NCI-H82 treated with DMSO at 0.1 percent for 48 hours (cell line): ENCODE data around the gene HEXD.

ENCODE experiments used
- DNase-seq: peaks from one replicate; lab custom pipeline; 2025; ENCODE audit not compliant: unreplicated experiment; lab: John Stamatoyannopoulos, UW

Gene HEXD

DNA sequence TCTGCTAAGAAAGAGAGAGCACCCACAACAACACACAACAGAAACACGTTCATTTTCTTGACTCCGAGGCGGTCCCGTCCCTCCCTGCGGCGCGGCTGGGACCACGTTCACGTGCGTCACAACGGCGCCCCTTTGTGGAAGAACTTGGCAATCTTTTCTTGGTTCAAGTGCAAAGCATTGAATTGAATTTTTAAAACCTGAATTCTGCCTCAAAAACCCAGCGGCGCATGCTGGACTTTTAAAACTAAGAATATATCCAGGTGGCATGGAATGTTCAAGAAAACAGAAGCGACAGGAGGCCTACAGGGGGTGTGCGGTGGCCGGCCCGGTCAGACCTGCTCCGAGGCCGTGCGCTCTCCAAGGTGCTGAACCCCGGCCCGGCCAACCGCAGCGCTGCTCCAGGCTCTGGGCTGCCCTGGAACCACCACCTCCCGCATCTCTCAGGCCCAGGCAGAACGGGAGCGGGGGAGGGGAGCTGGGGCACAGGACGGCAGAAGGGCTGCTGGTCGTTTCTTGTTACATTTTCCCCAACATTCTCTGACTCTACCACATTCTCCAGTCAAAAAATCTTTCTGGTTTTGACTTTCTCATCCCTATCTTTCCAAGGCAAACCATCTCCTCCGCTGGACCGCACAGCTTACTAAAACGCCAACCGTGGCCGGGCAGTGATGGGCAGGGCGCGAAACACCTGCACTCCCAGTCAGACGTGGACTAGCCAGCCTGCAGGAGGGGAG lies 3.4 kb upstream of the HEXD start:
- no peak for DNase-seq

DNA sequence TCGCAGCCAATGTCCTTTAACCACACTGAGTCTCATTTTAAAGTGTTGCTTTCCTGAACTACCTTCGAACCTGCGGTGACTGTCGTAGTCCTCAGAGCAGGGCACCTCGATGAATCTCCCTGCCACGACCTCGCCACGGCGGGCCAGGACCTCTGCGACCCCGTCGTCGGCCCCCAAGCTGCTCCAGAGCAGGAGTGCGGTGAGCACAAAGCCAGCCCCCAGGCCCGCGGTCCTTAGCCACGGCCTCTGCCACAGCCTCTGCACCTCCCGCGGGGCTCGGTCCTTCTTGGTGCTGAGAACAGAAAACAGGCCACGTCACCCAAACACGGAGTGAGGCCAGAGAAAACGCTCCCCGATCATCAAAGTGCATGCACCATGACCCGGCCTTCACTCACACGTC lies 2.8 kb upstream of the HEXD start:
- DNase-seq, result no peak

DNA sequence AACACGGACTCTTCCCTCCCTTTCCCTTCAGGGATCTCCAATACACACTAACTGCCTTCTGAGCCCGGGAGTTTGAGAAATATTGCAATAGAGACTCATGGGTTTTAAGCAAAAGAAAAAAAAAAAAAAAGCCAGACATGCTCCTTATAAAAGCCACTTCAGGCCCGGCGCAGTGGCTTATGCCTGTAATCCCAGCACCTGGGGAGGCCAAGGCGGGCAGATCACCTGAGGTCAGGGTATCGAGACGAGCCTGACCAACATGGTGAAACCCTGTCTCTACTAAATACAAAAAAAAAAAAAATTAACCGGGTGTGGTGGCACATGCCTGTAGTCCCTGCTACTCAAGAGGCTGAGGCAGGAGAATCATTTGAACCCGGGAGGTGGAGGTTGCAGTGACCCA lies 2.4 kb upstream of the HEXD start:
- DNase-seq, result no peak

DNA sequence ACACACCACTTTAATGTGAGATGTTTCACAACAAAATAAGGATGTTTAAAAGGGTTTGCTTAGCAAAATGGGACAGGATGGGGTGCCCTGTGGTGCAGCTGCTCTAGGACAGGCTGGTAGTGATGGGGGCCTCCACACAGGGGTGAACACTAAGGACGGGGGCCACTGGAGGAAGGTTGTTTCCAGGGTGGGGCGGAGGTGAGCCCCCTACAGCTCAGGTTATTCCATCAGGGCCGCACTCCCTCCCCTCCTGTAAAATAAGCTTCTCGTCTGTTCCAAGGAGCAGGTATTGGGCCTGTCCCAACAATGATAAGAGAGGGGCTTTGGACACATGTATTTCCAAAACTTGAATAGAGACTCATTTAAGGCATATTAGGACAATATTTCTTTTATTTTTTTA lies 1.9 kb upstream of the HEXD start:
- DNase-seq, result no peak

DNA sequence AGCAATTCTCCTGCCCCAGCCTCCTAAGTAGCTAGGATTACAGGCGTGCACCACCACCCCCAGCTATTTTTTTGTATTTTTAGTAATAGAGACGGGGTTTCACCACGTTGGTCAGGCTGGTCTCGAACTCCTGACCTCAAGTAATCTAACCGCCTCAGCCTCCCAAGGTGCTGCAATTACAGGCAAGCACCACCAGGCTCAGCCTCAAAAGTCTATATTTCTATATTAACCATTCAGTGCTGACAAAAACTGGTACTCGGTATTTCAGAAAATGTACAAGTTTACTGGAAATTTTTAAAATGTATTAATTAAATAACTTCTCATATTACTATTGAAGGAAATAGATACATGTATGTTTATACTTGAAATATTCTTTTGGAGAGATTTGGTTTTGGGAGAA lies 1.4 kb upstream of the HEXD start:
- DNase-seq, result no peak

DNA sequence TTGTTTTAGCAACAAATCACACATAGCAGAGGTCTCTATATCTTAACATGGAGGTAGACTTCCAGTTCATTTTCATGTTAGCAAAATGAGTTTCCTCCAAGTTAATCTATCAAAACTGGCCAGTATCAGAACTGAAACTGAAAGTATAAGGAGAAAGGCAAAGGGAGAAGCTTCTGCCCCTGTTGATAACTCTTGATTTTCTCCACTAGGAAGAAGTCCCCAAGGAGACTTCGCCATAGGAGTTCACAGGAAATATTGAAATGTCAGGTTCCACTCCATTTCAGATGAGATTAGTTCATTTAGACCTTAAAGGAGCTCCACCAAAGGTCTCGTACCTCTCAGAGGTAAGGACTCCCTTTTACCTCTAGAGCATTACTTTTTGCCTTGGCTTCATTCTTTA lies 1.4 kb downstream of the HEXD start:
- no peak for DNase-seq

DNA sequence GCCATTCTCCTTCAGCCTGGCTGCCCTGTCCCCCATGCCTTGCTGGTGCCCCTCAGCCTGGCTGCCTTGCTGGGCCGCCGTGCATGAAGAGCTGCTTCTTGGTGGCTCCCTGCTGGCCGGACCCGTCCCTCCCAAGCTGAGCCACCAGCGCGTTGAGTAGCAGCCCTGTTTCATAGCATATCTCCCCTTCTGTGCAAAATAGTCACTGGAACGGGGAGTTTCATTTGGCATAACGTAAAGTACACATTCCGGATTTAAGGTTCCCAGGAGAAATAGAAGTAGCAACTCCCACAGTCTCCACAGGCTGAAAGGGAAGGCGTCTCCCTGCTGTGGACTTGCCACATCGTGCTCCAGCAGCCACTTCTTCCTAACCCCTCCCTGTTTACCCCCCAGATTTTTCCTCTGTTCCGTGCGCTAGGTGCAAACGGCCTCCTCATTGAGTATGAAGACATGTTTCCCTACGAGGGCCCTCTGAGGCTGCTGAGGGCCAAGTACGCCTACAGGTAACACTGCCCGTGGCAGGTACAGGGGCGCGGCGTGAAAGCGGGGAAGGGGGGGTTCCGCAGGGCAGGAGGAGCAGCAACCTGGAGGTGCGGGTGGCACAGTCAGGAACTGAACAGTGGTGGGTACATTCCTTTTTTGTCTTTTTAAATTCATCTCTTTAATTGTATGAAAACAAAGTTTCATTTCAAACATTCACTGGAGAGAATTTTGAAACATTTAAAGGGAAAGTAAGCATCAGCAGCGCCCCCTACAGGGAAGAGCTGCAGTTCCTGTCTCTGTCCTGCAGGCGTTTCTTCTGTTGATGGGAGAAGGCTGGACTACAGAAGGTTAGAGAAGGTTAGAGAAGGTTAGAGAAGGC lies 6.1 kb downstream of the HEXD start:
- no peak for DNase-seq

- no peak for DNase-seq
These were observed 6.7 kb downstream of the HEXD start for GRCh38 chr17:82424863-82425159.

DNA sequence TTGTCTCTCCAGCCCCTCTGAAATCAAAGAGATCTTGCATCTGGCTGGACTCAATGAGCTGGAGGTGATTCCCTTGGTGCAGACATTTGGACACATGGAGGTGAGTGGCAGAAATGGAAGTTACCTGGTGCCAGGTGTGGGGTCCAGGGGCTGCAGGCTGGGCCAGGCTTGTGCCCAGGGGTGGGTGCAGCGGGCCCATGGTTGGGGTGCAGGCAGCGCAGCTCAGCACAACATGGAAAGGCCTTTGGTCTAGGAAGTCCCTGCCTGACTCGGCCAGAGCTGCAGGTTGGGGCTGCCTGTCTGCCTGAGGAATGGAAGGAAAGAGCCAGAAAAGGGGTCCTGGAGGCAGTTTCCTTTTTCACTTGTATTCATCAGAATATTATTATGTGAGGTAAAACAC lies 10.4 kb downstream of the HEXD start:
- no peak for DNase-seq

DNA sequence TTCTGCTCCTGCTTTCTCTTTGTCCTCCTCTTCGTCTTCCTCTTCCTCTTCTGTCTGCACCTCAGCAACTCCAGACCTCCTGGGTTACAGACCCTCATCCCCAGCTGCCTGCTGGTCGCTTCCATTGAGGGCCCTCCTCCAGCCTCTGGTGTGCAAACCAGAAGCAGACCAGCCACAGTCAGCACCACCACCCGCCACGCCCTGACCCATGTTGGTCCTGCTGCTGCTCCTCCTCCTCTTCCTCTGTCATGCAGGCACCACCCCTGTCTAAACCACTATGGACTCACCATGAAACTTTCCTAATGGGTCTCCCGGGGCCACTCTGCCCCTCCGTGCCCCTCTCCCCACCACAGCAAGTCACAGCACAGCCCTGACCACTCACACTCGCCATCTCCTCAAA lies 11.7 kb downstream of the HEXD start:
- DNase-seq, result no peak

DNA sequence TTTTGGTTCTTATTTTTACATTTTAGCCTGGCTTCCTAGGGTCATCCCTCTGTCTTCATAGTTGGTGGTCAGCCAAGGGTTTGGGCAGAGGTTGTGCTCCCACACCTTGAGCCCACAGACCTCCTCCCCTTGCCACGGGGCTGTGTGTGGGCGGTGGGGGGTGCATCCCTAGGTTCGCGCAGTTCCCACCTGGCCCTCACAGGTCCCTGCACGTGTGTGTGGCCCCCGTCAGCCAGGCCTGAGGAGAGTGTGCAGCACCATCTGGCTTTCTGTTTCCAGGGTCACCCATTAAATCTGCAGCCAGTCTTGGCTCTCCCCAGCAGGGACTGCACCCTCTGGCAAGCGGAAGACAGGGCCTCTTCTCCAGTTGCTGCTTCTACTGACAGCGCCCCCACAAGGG lies 13.9 kb downstream of the HEXD start:
- no peak for DNase-seq

DNA sequence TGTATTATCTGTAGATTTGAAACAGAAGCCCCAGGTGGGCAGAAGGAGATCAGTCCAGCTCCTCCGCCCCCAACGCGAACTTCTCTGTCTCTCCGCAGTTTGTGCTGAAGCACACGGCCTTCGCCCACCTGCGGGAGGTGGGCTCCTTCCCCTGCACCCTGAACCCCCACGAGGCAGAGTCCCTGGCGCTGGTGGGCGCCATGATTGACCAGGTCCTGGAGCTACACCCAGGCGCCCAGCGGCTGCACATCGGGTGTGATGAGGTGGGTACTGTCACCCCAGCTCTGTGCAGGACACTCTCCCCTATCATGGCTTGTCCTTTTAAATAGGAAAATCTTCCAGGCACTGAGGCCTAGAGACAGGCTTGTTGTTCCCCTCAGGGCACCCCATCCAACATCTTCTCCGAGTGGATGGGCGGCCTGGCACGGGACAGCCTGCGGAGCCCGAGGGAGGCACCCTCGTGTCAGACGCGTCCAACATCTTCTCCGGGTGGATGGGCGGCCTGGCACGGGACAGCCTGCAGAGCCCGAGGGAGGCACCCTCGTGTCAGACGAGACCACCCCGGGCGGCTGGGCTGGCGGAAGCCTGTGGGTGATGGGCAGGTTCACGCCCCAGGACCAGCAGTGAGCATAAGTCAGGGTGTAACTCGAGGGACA lies 15.5 kb downstream of the HEXD start:
- no peak for DNase-seq

GRCh38 chr17:82434216-82434565 lies 16.0 kb downstream of the HEXD start:
- DNase-seq, result no peak

GRCh38 chr17:82435103-82435502 lies 17.0 kb downstream of the HEXD start:
- DNase-seq, result no peak

DNA sequence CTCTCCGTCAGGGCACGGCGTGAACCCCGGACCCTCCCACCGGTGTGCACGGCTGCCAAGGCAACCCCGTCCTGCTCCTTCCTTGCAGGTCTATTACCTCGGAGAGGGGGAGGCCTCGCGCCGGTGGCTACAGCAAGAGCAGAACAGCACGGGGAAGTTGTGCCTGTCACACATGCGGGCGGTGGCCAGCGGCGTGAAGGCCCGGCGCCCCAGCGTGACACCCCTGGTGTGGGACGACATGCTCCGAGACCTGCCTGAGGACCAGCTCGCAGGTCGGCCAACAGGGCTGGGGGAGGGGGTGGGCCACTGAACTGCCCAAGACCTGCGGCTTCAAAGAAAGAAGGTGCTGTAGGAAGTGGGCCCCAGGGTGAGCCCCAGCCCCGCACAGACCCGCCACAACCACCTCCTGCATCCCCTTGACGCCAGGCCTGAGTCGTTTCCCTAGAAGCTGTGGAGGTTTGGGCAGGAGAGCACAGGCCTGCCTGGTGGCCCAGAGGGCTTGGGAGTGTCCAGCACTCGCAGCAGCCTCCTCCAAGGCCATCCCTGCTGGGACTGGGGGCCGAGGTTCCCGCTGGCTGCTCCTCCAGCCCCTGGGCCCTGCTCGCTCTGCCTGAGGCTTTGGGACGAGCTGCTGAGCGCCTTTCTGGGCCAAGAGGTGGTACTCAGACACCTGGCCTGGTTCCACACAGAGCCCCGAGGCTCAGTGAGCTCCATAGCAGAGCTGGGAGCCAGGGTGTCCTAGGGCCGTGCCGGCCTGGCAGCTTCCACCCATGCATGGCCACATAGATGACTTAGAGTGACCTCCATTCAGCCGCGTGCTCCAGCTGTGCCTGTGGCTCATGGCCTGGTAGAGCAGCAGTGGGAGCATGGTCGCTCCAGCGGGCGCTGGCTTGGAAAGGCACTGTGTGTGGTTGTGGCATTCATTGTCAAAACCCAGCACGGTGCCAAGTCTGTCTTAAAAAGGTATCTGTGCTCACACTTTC lies 17.7 kb downstream of the HEXD start:
- no peak for DNase-seq

- no peak for DNase-seq
These were observed 18.6 kb downstream of the HEXD start for GRCh38 chr17:82436601-82437324.

GRCh38 chr17:82437325-82437668 lies 19.1 kb downstream of the HEXD start:
- DNase-seq, result no peak

GRCh38 chr17:82438401-82439193 lies 20.4 kb downstream of the HEXD start:
- no peak for DNase-seq

DNA sequence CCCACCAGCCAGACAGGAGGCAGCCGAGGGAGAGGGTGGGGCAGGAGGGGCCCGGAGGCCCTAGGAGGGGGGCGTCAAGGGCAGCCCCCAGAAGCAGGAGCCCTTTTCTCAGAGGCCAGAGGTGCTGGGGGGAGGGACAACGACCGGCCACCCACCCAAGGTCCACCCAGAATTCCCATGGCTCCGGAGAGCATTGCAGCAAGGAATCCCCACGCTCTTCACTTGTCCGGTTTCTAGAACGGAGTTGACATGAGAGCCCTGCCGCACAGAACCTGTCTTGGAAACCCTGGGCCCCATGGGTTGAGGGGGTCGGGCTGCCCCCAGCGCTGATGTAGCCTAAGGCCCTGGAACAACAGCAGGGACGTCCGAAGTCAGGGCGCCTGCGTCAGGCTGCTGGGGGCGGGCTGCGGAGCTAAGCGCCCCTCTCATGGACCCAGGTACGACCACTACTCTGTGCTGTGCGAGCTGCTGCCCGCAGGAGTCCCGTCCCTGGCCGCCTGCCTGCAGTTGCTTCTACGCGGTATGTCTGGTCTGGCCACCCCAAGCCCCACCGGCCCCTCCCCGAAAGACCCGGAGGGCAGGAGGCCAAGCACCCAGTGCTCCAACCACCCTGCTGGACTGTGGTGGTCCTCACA lies 21.2 kb downstream of the HEXD start:
- no peak for DNase-seq
